HepG2 (cell line): ENCODE measurements around the gene MAEA. TPM values are rescaled to one million over a fixed set of nuclear protein-coding genes. Genes with fewer than 3 reads are reported as not detected.

Experiments used
- ATAC-seq: fragments of 200-7000 bp; cut with Tn5 transposase; 3 replicates; pipeline ENCODE4 v1.9.1; 2020; ENCODE audit warnings: mild to moderate bottlenecking, moderate library complexity
- BruUV-seq: library from RNA; stranded (reverse); fragments of 400-500 nt; replicated peaks from 2 replicates; lab custom pipeline; 2021; lab: Mats Ljungman, UMichigan
- CTCF ChIA-PET: fragments of 300-600 bp; formaldehyde crosslinking; extraction: SDS; loops from one replicate; lab custom pipeline; 2021; ENCODE audit warnings: low total read pairs, inconsistent platforms, low intra/inter-chr PET ratio; lab: Yijun Ruan, JAX
- POLR2A ChIA-PET: fragments of 350-600 bp; sonication (Branson Sonifier 250); formaldehyde crosslinking; loops from one replicate; lab custom pipeline; 2020; ENCODE audit warnings: antibody characterized with exemption, inconsistent platforms; lab: Yijun Ruan, JAX
- DNase-seq: peaks from one replicate; pipeline ENCODE4 v3.0.0-alpha.2; 2015; ENCODE audit warnings: low spot score
- FAIRE-seq: peaks from 3 replicates; lab custom pipeline; 2011; peaks lifted over from hg19 to GRCh38; lab: Jason Lieb, UNC
- H2AFZ ChIP-seq: one replicate; pipeline ENCODE4 v1.6.1; 2011; ENCODE audit warnings: low read length, inconsistent platforms
- H3K27ac ChIP-seq: fragments of 300-600 bp; 3 replicates; pipeline ENCODE4 v1.8.0; 2011; ENCODE audit warnings: mixed run types, mild to moderate bottlenecking, mixed read lengths, low read length, inconsistent platforms; ENCODE audit not compliant: insufficient read depth; ENCODE audit errors: extremely low read length
- H3K27me3 ChIP-seq, 2 experiments: fragments of 200-600 bp in 1 of 2; 2 replicates in 1 of 2; 3 replicates in 1 of 2; pipeline versions ENCODE4 v1.6.0 to v1.8.0; 2011; ENCODE audit warnings: low read length in 2 of 2, mild to moderate bottlenecking in 2 of 2, moderate library complexity in 2 of 2, inconsistent platforms in 1 of 2; ENCODE audit not compliant: insufficient read depth in 2 of 2, control insufficient read depth in 1 of 2
- H3K36me3 ChIP-seq, 2 experiments: fragments of 200-600 bp in 1 of 2; replicated peaks in 1 of 2; 2 replicates in 1 of 2; 3 replicates in 1 of 2; pipeline versions ENCODE4 v1.5.1 to v1.8.0; 2011; ENCODE audit warnings: low read length in 2 of 2, inconsistent platforms in 1 of 2; ENCODE audit not compliant: insufficient read depth in 2 of 2, control insufficient read depth in 1 of 2
- H3K4me1 ChIP-seq: 2 replicates; pipeline ENCODE4 v1.5.1; 2012; ENCODE audit warnings: low read length, inconsistent platforms; ENCODE audit not compliant: insufficient read depth
- H3K4me2 ChIP-seq: 2 replicates; pipeline ENCODE4 v1.6.0; 2011; ENCODE audit warnings: low read depth, low read length, inconsistent platforms
- H3K4me3 ChIP-seq, 3 experiments: fragments of 200-600 bp in 1 of 3; sonication (generic), shearing (Covaris generic) in 1 of 3; replicated peaks in 1 of 3; 2 replicates each; pipeline ENCODE4 v1.5.1; 2011 to 2016; ENCODE audit warnings: low read length in 3 of 3, inconsistent platforms in 2 of 3, low read depth in 2 of 3, mild to moderate bottlenecking in 2 of 3, control low read depth in 1 of 3, mixed read lengths in 1 of 3; ENCODE audit not compliant: insufficient read depth in 1 of 3
- H3K79me2 ChIP-seq: one replicate; pipeline ENCODE4 v1.6.1; 2011; ENCODE audit warnings: low read length, inconsistent platforms; ENCODE audit not compliant: insufficient read depth
- H3K9ac ChIP-seq: 2 replicates; pipeline ENCODE4 v1.6.0; 2011; ENCODE audit warnings: mild to moderate bottlenecking, low read depth, low read length, inconsistent platforms; ENCODE audit not compliant: insufficient read depth
- H3K9me3 ChIP-seq: 2 replicates; pipeline ENCODE4 v1.5.1; 2012; ENCODE audit warnings: mild to moderate bottlenecking, low read length
- H4K20me1 ChIP-seq: 2 replicates; pipeline ENCODE4 v1.6.0; 2011; ENCODE audit warnings: inconsistent platforms, mild to moderate bottlenecking, low read length, moderate library complexity; ENCODE audit not compliant: insufficient read depth
- ARHGAP35 ChIP-seq: sonication (generic); formaldehyde crosslinking; IDR thresholded peaks from 2 replicates; pipeline ENCODE4 v1.9.0; 2022; ENCODE audit warnings: mild to moderate bottlenecking, inconsistent platforms, moderate library complexity, missing genetic modification reagents, borderline replicate concordance
- FOXK2 ChIP-seq: fragments of 450-650 bp; IDR thresholded peaks from 2 replicates; pipeline ENCODE4 v1.6.1; 2016
- NCOA5 ChIP-seq: sonication (generic); formaldehyde crosslinking; IDR thresholded peaks from 2 replicates; pipeline ENCODE4 v1.4.0; 2020; ENCODE audit warnings: missing genetic modification reagents
- RBM22 ChIP-seq: fragments of 200-400 bp; formaldehyde crosslinking; optimal IDR thresholded peaks from 2 replicates; pipeline ENCODE3; 2017; ENCODE audit warnings: mild to moderate bottlenecking, low read length, moderate library complexity
- RNF2 ChIP-seq: fragments of 450-650 bp; conservative IDR thresholded peaks from 2 replicates; pipeline ENCODE4 v1.6.1; 2016; ENCODE audit warnings: low read depth
- SALL1 ChIP-seq: sonication (generic); formaldehyde crosslinking; IDR thresholded peaks from 2 replicates; pipeline ENCODE4 v1.8.0; 2022; ENCODE audit warnings: mild to moderate bottlenecking, missing genetic modification reagents
- SMC3 ChIP-seq: IDR thresholded peaks from 2 replicates; pipeline ENCODE4 v1.6.1; 2011; ENCODE audit warnings: low read length, improper control_type of control experiment
- SNAI1 ChIP-seq: sonication (generic); formaldehyde crosslinking; IDR thresholded peaks from 2 replicates; pipeline ENCODE4 v1.5.0; 2020; ENCODE audit warnings: mild to moderate bottlenecking, missing genetic modification reagents, borderline replicate concordance
- TBL1XR1 ChIP-seq: fragments of 150-350 bp; IDR thresholded peaks from 2 replicates; pipeline ENCODE4 v1.6.1; 2014; ENCODE audit warnings: borderline replicate concordance, low read length; ENCODE audit not compliant: partially characterized antibody
- TGIF2 ChIP-seq: IDR thresholded peaks from 2 replicates; pipeline ENCODE4 v1.6.1; 2016; ENCODE audit warnings: control low read depth, missing compliant biosample characterization
- THAP11 ChIP-seq: IDR thresholded peaks from 2 replicates; pipeline ENCODE4 v1.6.1; 2016; ENCODE audit warnings: missing biosample characterization, missing genetic modification reagents
- ZBTB20 ChIP-seq: sonication (generic); formaldehyde crosslinking; IDR thresholded peaks from 2 replicates; pipeline ENCODE4 v1.8.1; 2023; ENCODE audit warnings: missing genetic modification reagents, low read depth, mild to moderate bottlenecking, borderline replicate concordance
- ZBTB33 ChIP-seq: sonication (generic); formaldehyde crosslinking; IDR thresholded peaks from 2 replicates; pipeline ENCODE4 v1.4.0; 2020; ENCODE audit warnings: missing genetic modification reagents
- ZNF343 ChIP-seq: sonication (generic); formaldehyde crosslinking; IDR thresholded peaks from 2 replicates; pipeline ENCODE4 v1.4.0; 2020; ENCODE audit warnings: mild to moderate bottlenecking, missing genetic modification reagents
- ZNF432 ChIP-seq: sonication (generic); formaldehyde crosslinking; IDR thresholded peaks from 2 replicates; pipeline ENCODE4 v1.5.0; 2020; ENCODE audit warnings: missing genetic modification reagents, mild to moderate bottlenecking, borderline replicate concordance
- ZNF777 ChIP-seq: sonication (generic); formaldehyde crosslinking; IDR thresholded peaks from 2 replicates; pipeline ENCODE4 v1.4.0; 2020; ENCODE audit warnings: missing genetic modification reagents
- ZZZ3 ChIP-seq: sonication (generic); formaldehyde crosslinking; IDR thresholded peaks from 2 replicates; pipeline ENCODE4 v1.4.0; 2020; ENCODE audit warnings: missing genetic modification reagents, mild to moderate bottlenecking, borderline replicate concordance
- WGBS: methylation state at CpG from one replicate; pipeline ENCODE4 v1.1.6; 2017; ENCODE audit warnings: low lambda C conversion rate; 5-methylcytosine and 5-hydroxymethylcytosine counted together
- in situ Hi-C: cut with HindIII; loops from 2 replicates; pipeline ENCODE4 v1.10.0; 2017; ENCODE audit warnings: low pct_unique_long_range_greater_than_20kb; ENCODE audit not compliant: extremely low pct_ligation_motif_present
- intact Hi-C: fragments of 100-400 bp; cut with micrococcal nuclease; formaldehyde crosslinking; loops from one replicate; pipeline ENCODE4 v1.10.0; 2022; ENCODE audit not compliant: unreplicated experiment
- polyA plus RNA-seq, 8 experiments: library from polyadenylated mRNA; depleted of rRNA in 3 of 8; stranded (reverse) in 7 of 8; unstranded in 1 of 8; fragments of >200 nt; fragmentation: Illumina TruSeq in 4 of 8; extraction: Trizol in 4 of 8; gene quantifications; 2 replicates each; pipeline versions ENCODE4 v1.2.1 to v1.2.3, GENCODE V29; 2011 to 2016; ENCODE audit warnings: low read depth in 4 of 8, missing spikeins in 1 of 8, mixed read lengths in 1 of 8; ENCODE audit not compliant: insufficient read depth in 1 of 8
- total RNA-seq, 5 experiments: library from RNA; depleted of rRNA; stranded (reverse); fragments of >200 nt; fragmentation: Illumina TruSeq; extraction: Trizol; gene quantifications; 2 replicates each; pipeline ENCODE4 v1.2.3, GENCODE V29; 2016; ENCODE audit warnings: low read depth in 1 of 5

Gene MAEA
- total and polyA plus RNA-seq, 2 of the 13 experiments (the other 11 are each of a cell fraction or from before 2014, with no cell fraction given) = 52.0 to 57.1 TPM

GRCh38 chr4:1239950-1240307, 49.8 kb upstream of the MAEA start (continued):
- TF ChIP-seq ZBTB33 (CRISPR knock-in tag) = no peak
- no peak for TF ChIP-seq ARHGAP35 (CRISPR knock-in tag)
- TF ChIP-seq RBM22 = no peak
- TF ChIP-seq ZZZ3 (CRISPR knock-in tag) = no peak

- no peak overlapping the region for H3K4me3 ChIP-seq
- peaks cover 59% of the 10 kb centered on the region for H3K79me2 ChIP-seq
- CTCF ChIA-PET = no interaction called here
- H4K20me1 ChIP-seq = peaks cover 40% of the 10 kb centered on the region; the same call in 1 of the 2 replicates
- no peak overlapping the region for H2AFZ ChIP-seq
- peaks cover 11% of the 10 kb centered on the region for H3K4me1 ChIP-seq
- H3K27me3 ChIP-seq = no peaks in the 10 kb centered on the region
- ATAC-seq (no peak), FAIRE-seq (no peak), DNase-seq (no peak)
- intact Hi-C loops = no loop called here
- WGBS = 95% methylated on average over 15 of the region's 37 CpGs
- H3K27ac ChIP-seq = no peak overlapping the region
- no peak for TF ChIP-seq SMC3
- no peak for TF ChIP-seq ZNF777 (CRISPR knock-in tag)
- TF ChIP-seq SALL1 (CRISPR knock-in tag) = no peak
- no peak for TF ChIP-seq NCOA5
- no peak for TF ChIP-seq ZNF432
- no peak for TF ChIP-seq TBL1XR1
- TF ChIP-seq SNAI1 (CRISPR knock-in tag) = no peak
- no peak for TF ChIP-seq RNF2
- no peak for TF ChIP-seq ZBTB20 (CRISPR knock-in tag)
- no peak for TF ChIP-seq TGIF2
- TF ChIP-seq THAP11 (CRISPR knock-in tag) = no peak
- no peak for TF ChIP-seq FOXK2
- no peak for TF ChIP-seq ZNF343 (CRISPR knock-in tag)
- no peak overlapping the region for H3K9ac ChIP-seq
- BruUV-seq = no TSS peak
- peaks cover 12 to 46% of the 10 kb centered on the region in 2 experiments; a peak in 4 of 5 replicates for H3K36me3 ChIP-seq
- POLR2A ChIA-PET = no interaction called here
- H3K4me2 ChIP-seq = no peak overlapping the region
- in situ Hi-C loops = no loop called here
- no peaks in the 10 kb centered on the region for H3K9me3 ChIP-seq
Observed at GRCh38 chr4:1240721-1241465, 48.8 kb upstream of the MAEA start.
